CD4-positive, alpha-beta T cell (primary cell): Measurements from ENCODE around the gene ETV5. TPM values are rescaled to one million over a fixed set of nuclear protein-coding genes. Genes with fewer than 3 reads are reported as not detected.

Experiments
- ATAC-seq: fragments of 200-7000 bp; cut with Tn5 transposase; one replicate; pipeline ENCODE4 v1.10.0; 2022; ENCODE audit warnings: mild to moderate bottlenecking; ENCODE audit not compliant: poor library complexity
- CTCF ChIA-PET: fragments of 350-600 bp; sonication (Branson Sonifier 250); formaldehyde crosslinking; loops from one replicate; lab custom pipeline; 2021; ENCODE audit warnings: antibody characterized with exemption, inconsistent platforms; lab: Charles Lee
- POLR2A ChIA-PET: fragments of 350-600 bp; sonication (Branson Sonifier 250); formaldehyde crosslinking; loops from one replicate; lab custom pipeline; 2021; ENCODE audit warnings: antibody characterized with exemption, inconsistent platforms; lab: Charles Lee
- DNase-seq, 14 experiments: peaks; one replicate each; pipeline ENCODE4 v3.0.0-alpha.2; 2013 to 2020; ENCODE audit warnings: mixed read lengths in 2 of 14
- H3K27ac ChIP-seq, 2 donors: one replicate each; pipeline versions ENCODE4 v1.5.1 to v1.7.0; 2013; ENCODE audit warnings: low read length in 2 of 2, low read depth in 1 of 2, mild to moderate bottlenecking in 1 of 2
- H3K27me3 ChIP-seq, 2 experiments: 1 replicate in 1 of 2; 2 replicates in 1 of 2; pipeline versions ENCODE4 v1.6.1 to v1.7.0; 2013; ENCODE audit warnings: low read length in 2 of 2, control low read depth in 1 of 2, mild to moderate bottlenecking in 1 of 2, moderate library complexity in 1 of 2; ENCODE audit not compliant: insufficient read depth in 2 of 2, control insufficient read depth in 1 of 2
- H3K36me3 ChIP-seq: one replicate; pipeline ENCODE4 v1.6.1; 2013; ENCODE audit warnings: low read length, control low read depth; ENCODE audit not compliant: insufficient read depth
- H3K4me1 ChIP-seq: one replicate; pipeline ENCODE4 v1.6.1; 2013; ENCODE audit warnings: low read length, control low read depth; ENCODE audit not compliant: insufficient read depth
- H3K4me3 ChIP-seq: one replicate; pipeline ENCODE4 v1.5.1; 2013; ENCODE audit warnings: mild to moderate bottlenecking, low read length, moderate library complexity
- H3K9me3 ChIP-seq, 2 experiments: 1 replicate in 1 of 2; 2 replicates in 1 of 2; pipeline versions ENCODE4 v1.6.1 to v1.7.0; 2013; ENCODE audit warnings: low read length in 2 of 2, mild to moderate bottlenecking in 2 of 2, control low read depth in 1 of 2, moderate library complexity in 1 of 2; ENCODE audit not compliant: control insufficient read depth in 1 of 2, insufficient read depth in 1 of 2
- H3K27ac Mint-ChIP-seq: one replicate; pipeline ENCODE4 v1.8.0; 2020; ENCODE audit warnings: mixed read lengths
- H3K27me3 Mint-ChIP-seq: one replicate; pipeline ENCODE4 v1.8.0; 2021; ENCODE audit warnings: mixed read lengths
- H3K36me3 Mint-ChIP-seq: one replicate; pipeline ENCODE4 v1.8.0; 2021; ENCODE audit warnings: low read depth, mixed read lengths
- H3K4me1 Mint-ChIP-seq: one replicate; pipeline ENCODE4 v1.8.0; 2021; ENCODE audit warnings: low read depth, mixed read lengths
- H3K4me3 Mint-ChIP-seq: one replicate; pipeline ENCODE4 v1.8.0; 2020; ENCODE audit warnings: mild to moderate bottlenecking, mixed read lengths
- H3K9me3 Mint-ChIP-seq: one replicate; pipeline ENCODE4 v1.8.0; 2020; ENCODE audit warnings: mixed read lengths
- CTCF ChIP-seq: fragments of 200-600 bp; IDR thresholded peaks from one replicate; pipeline ENCODE4 v1.8.0; 2022; ENCODE audit warnings: antibody characterized with exemption, mild to moderate bottlenecking
- intact Hi-C, 2 experiments: fragments of 100-400 bp; cut with DNase I in 1 of 2; cut with micrococcal nuclease in 1 of 2; formaldehyde crosslinking; loops; one replicate each; pipeline versions ENCODE4 v1.15.1 to v1.9.0; 2023 to 2025; cut with DNase I, micrococcal nuclease
- total RNA-seq, 174 experiments: library from RNA in 2 of 174; stranded (reverse) in 2 of 174; gene quantifications; one replicate each; pipeline ENCODE4 v1.2.3 and lab custom pipeline; 2021 to 2026

Gene ETV5
- total RNA-seq, 2 experiments from 2014 or later, result not detected

GRCh38 chr3:186060222-186060621 lies 48.7 kb downstream of the ETV5 start:
- no peak overlapping the region for H3K4me3 Mint-ChIP-seq
- no peaks in the 10 kb centered on the region for H3K9me3 Mint-ChIP-seq
- ChIA-PET CTCF (no interaction called here), POLR2A (no interaction called here)
- H3K36me3 ChIP-seq, result no peaks in the 10 kb centered on the region
- TF ChIP-seq CTCF, result no peak
- peaks cover 39% of the 10 kb centered on the region for H3K27me3 Mint-ChIP-seq
- H3K9me3 ChIP-seq, result no peaks in the 10 kb centered on the region
- H3K36me3 Mint-ChIP-seq, result no peaks in the 10 kb centered on the region
- peaks cover 16% of the 10 kb centered on the region for H3K4me1 Mint-ChIP-seq
- intact Hi-C loops, result no loop called here
- H3K27me3 ChIP-seq, result no peaks in the 10 kb centered on the region
- no peak overlapping the region for H3K4me3 ChIP-seq
- no peak overlapping the region for H3K27ac Mint-ChIP-seq
- ATAC-seq, result no peak
- peak in 3 of 14 experiments; percentile 14 to 21 (median 17) for DNase-seq
- peaks cover 3% of the 10 kb centered on the region for H3K4me1 ChIP-seq
- H3K27ac ChIP-seq, result no peak overlapping the region

GRCh38 chr3:186059192-186059591 lies 49.7 kb downstream of the ETV5 start:
- POLR2A ChIA-PET, result no interaction called here

GRCh38 chr3:186058225-186058624 lies 50.7 kb downstream of the ETV5 start:
- Mint-ChIP-seq H3K4me3 (no peak overlapping the region), H3K27me3 (peaks cover 50% of the 10 kb centered on the region), H3K9me3 (no peaks in the 10 kb centered on the region), H3K27ac (no peak overlapping the region), H3K36me3 (no peaks in the 10 kb centered on the region), H3K4me1 (peaks cover 16% of the 10 kb centered on the region)
- H3K36me3 ChIP-seq, result no peaks in the 10 kb centered on the region
- TF ChIP-seq CTCF, result no peak
- peaks cover 3% of the 10 kb centered on the region for H3K4me1 ChIP-seq
- no peak overlapping the region for H3K27ac ChIP-seq
- ATAC-seq, result no peak
- no peak overlapping the region for H3K4me3 ChIP-seq
- H3K9me3 ChIP-seq, result no peaks in the 10 kb centered on the region
- no peak for DNase-seq
- H3K27me3 ChIP-seq, result no peaks in the 10 kb centered on the region
- intact Hi-C loops, result no loop called here
- POLR2A ChIA-PET, result no interaction called here
- CTCF ChIA-PET, result no interaction called here

More at GRCh38 chr3:186059192-186059591, 49.7 kb downstream of the ETV5 start:
- no peak overlapping the region for H3K4me3 ChIP-seq
- H3K9me3 ChIP-seq, result no peaks in the 10 kb centered on the region
- Mint-ChIP-seq H3K27ac (no peak overlapping the region), H3K36me3 (no peaks in the 10 kb centered on the region), H3K27me3 (peaks cover 48% of the 10 kb centered on the region), H3K4me1 (peaks cover 16% of the 10 kb centered on the region), H3K9me3 (no peaks in the 10 kb centered on the region), H3K4me3 (no peak overlapping the region)
- ATAC-seq, result no peak
- no peaks in the 10 kb centered on the region for H3K36me3 ChIP-seq
- no peak for TF ChIP-seq CTCF
- intact Hi-C loops, result no loop called here
- no peaks in the 10 kb centered on the region for H3K27me3 ChIP-seq
- no peak for DNase-seq
- CTCF ChIA-PET, result interaction anchor here (1.0 kb wide), 1 partner anchor 15 kb away, joined by 3 read pairs; no protein-coding TSS in a partner anchor
- H3K4me1 ChIP-seq, result peaks cover 3% of the 10 kb centered on the region
- no peak overlapping the region for H3K27ac ChIP-seq
